Body of pancreas (tissue), 4 donors: Measurements from ENCODE around the gene ATRNL1. TPM values are rescaled to one million over a fixed set of nuclear protein-coding genes. Genes with fewer than 3 reads are reported as not detected.

Experiments used
- ATAC-seq: fragments of 150-250 bp; one replicate; pipeline ENCODE4 v1.9.1; 2016
- DNase-seq, 4 donors: peaks; one replicate each; pipeline ENCODE4 v3.0.0-alpha.2; 2019
- H3K27ac ChIP-seq, 4 donors: fragments of 200-600 bp; sonication (generic); 1 replicate in 3 of 4; 2 replicates in 1 of 4; pipeline versions ENCODE4 v1.5.1 to v1.6.1; 2016 to 2019; ENCODE audit warnings: mild to moderate bottlenecking in 1 of 4, mixed read lengths in 1 of 4, moderate library complexity in 1 of 4
- H3K27me3 ChIP-seq, 2 donors: fragments of 200-600 bp; sonication (generic); one replicate each; pipeline ENCODE4 v1.6.0; 2016; ENCODE audit warnings: mild to moderate bottlenecking in 1 of 2
- H3K36me3 ChIP-seq, 2 donors: fragments of 200-600 bp; sonication (generic); replicated peaks in 1 of 2; 2 replicates each; pipeline ENCODE4 v1.5.1; 2016; ENCODE audit warnings: low read depth in 2 of 2; ENCODE audit not compliant: insufficient read depth in 1 of 2
- H3K4me1 ChIP-seq: fragments of 200-600 bp; sonication (generic); one replicate; pipeline ENCODE4 v1.6.0; 2016
- H3K4me3 ChIP-seq, 2 donors: fragments of 200-600 bp; sonication (generic); 1 replicate in 1 of 2; 2 replicates in 1 of 2; pipeline ENCODE4 v1.5.1; 2016 to 2019
- H3K9me3 ChIP-seq, 3 donors: fragments of 200-600 bp; sonication (generic); 1 replicate in 2 of 3; 2 replicates in 1 of 3; pipeline ENCODE4 v1.5.1; 2016
- CTCF ChIP-seq, 7 experiments: fragments of 450-650 bp in 4 of 7; fragments of 200-600 bp in 3 of 7; sonication (generic) in 3 of 7; IDR thresholded peaks; one replicate each; pipeline ENCODE4 v1.5.1; 2016 to 2019; ENCODE audit warnings: antibody characterized with exemption in 7 of 7
- POLR2A ChIP-seq, 3 donors: fragments of 450-650 bp; IDR thresholded peaks; one replicate each; pipeline ENCODE4 v1.6.1; 2016; ENCODE audit warnings: antibody characterized with exemption in 3 of 3, mild to moderate bottlenecking in 2 of 3
- WGBS, 2 donors: methylation state at CpG; one replicate each; pipeline ENCODE4 v1.1.5; 2017; 5-methylcytosine and 5-hydroxymethylcytosine counted together
- intact Hi-C: fragments of 100-400 bp; cut with DNase I; formaldehyde crosslinking; loops from one replicate; pipeline ENCODE4 v1.15.1; 2023
- total RNA-seq, 2 donors: library from RNA; depleted of rRNA; stranded (reverse); fragments of >200 nt; gene quantifications; one replicate each; pipeline ENCODE4 v1.1.0, GENCODE V29; 2016

Gene ATRNL1
- total RNA-seq, 2 donors from 2014 or later, result 3.0 to 6.5 TPM

GRCh38 chr10:115214829-115215228 lies 121.7 kb downstream of the ATRNL1 start:
- Histone ChIP-seq H3K27ac (no peak overlapping the region), H3K4me3 (no peak overlapping the region), H3K27me3 (no peaks in the 10 kb centered on the region), H3K4me1 (no peaks in the 10 kb centered on the region), H3K9me3 (no peaks in the 10 kb centered on the region), H3K36me3 (no peaks in the 10 kb centered on the region)
- DNase-seq (no peak), ATAC-seq (no peak)
- no peak for TF ChIP-seq POLR2A (IDR thresholded peaks at IDR 0.05)
- no peak for TF ChIP-seq CTCF (IDR thresholded peaks at IDR 0.05)
- intact Hi-C loops, result no loop called here
- 90 to 91% methylated on average over 2 of the region's 2 CpGs for WGBS, 2 donors

GRCh38 chr10:115219203-115219602 lies 126.0 kb downstream of the ATRNL1 start:
- 75 to 90% methylated on average over 3 of the region's 3 CpGs for WGBS, 2 donors
- TF ChIP-seq CTCF (IDR thresholded peaks at IDR 0.05) (no peak), POLR2A (IDR thresholded peaks at IDR 0.05) (no peak)
- Histone ChIP-seq H3K4me1 (no peaks in the 10 kb centered on the region), H3K4me3 (no peak overlapping the region), H3K27me3 (no peaks in the 10 kb centered on the region), H3K36me3 (no peaks in the 10 kb centered on the region), H3K9me3 (no peaks in the 10 kb centered on the region), H3K27ac (no peak overlapping the region)
- DNase-seq (no peak), ATAC-seq (no peak)
- intact Hi-C loops, result no loop called here

GRCh38 chr10:115222039-115222438 lies 128.9 kb downstream of the ATRNL1 start:
- Histone ChIP-seq H3K36me3 (no peaks in the 10 kb centered on the region), H3K4me1 (no peaks in the 10 kb centered on the region), H3K4me3 (no peak overlapping the region), H3K27me3 (no peaks in the 10 kb centered on the region), H3K9me3 (no peaks in the 10 kb centered on the region), H3K27ac (no peak overlapping the region)
- no peak for TF ChIP-seq POLR2A (IDR thresholded peaks at IDR 0.05)
- no peak for TF ChIP-seq CTCF (IDR thresholded peaks at IDR 0.05)
- ATAC-seq, result no peak
- no peak for DNase-seq
- intact Hi-C loops, result no loop called here

- no peaks in the 10 kb centered on the region for H3K36me3 ChIP-seq
- DNase-seq (no peak), ATAC-seq (no peak)
Measured at GRCh38 chr10:115239761-115240160, 146.6 kb downstream of the ATRNL1 start.

More at GRCh38 chr10:115239761-115240160, 146.6 kb downstream of the ATRNL1 start:
- Histone ChIP-seq H3K4me1 (no peaks in the 10 kb centered on the region), H3K4me3 (no peak overlapping the region), H3K27ac (no peak overlapping the region), H3K9me3 (no peaks in the 10 kb centered on the region), H3K27me3 (no peaks in the 10 kb centered on the region)
- no peak for TF ChIP-seq POLR2A (IDR thresholded peaks at IDR 0.05)
- TF ChIP-seq CTCF (IDR thresholded peaks at IDR 0.05), result no peak
- WGBS, 2 donors, result 81 to 93% methylated on average over 2 of the region's 2 CpGs
- intact Hi-C loops, result no loop called here
